ENCODE results near the gene P2RY8. TPM values are rescaled to one million over a fixed set of nuclear protein-coding genes. Genes with fewer than 3 reads are reported as not detected.
"Not testable (repeated sequence)": the region's sequence is repeated elsewhere in the genome, so short reads cannot be mapped to it uniquely, and the experiment has no call there.

P2RY8 gene
- total RNA-seq, 1 donor from 2014 or later, result not detected

DNA sequence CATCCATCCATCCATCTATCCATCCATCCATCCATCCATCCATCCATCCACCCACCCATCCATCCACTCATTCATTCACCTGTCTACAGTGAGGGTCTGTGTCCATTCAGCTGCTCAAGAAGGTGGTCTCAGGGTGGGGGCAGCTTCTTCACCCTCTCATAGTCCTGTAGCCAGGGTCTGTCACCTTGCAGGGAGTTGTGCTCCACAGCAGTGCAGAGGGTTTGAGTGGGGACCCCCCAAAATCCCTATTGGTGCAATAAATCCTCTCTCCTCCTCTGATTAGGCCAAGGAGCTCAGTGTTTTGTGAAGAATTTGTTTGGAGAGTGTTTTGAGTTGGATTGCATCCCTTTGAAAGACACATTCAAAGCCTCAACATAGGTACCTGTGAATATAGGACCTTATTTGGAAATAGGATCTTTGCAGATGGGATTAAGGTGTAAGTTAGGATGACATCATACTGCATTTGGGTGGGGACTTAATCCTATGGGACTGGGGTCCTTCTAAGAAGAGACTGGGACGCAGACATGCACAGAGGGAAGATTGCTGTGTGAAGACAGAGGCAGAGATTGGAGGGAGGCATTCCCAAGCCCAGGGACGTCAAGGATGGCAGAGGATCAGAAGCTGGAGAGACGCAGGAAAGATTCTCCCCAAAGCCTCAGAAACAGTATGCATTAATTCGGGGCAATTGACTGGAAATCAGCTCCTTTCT, 12.0 kb downstream of the P2RY8 start:
- no peaks in the 10 kb centered on the region for H3K36me3 ChIP-seq (ENCODE audit: control insufficient read depth, insufficient read depth, low read length)
- H3K4me3 ChIP-seq (ENCODE audit: low read depth, low read length), result no peak overlapping the region
- no peaks in the 10 kb centered on the region for H3K27me3 ChIP-seq (ENCODE audit: control insufficient read depth, insufficient read depth, low read length)
- no peak for DNase-seq (ENCODE audit: low read depth)
- no peak for TF ChIP-seq CTCF (IDR thresholded peaks at IDR 0.05; ENCODE audit: insufficient read depth, low read length, severe bottlenecking)
- FAIRE-seq, result no peak

- not testable (repeated sequence) for H3K27me3 ChIP-seq (ENCODE audit: control insufficient read depth, insufficient read depth, low read length); H3K36me3 ChIP-seq (ENCODE audit: control insufficient read depth, insufficient read depth, low read length); H3K4me3 ChIP-seq (ENCODE audit: low read depth, low read length); DNase-seq (ENCODE audit: low read depth); FAIRE-seq
These were observed 14.1 kb downstream of the P2RY8 start for GRCh38 chrX:1522905-1523304.

DNA sequence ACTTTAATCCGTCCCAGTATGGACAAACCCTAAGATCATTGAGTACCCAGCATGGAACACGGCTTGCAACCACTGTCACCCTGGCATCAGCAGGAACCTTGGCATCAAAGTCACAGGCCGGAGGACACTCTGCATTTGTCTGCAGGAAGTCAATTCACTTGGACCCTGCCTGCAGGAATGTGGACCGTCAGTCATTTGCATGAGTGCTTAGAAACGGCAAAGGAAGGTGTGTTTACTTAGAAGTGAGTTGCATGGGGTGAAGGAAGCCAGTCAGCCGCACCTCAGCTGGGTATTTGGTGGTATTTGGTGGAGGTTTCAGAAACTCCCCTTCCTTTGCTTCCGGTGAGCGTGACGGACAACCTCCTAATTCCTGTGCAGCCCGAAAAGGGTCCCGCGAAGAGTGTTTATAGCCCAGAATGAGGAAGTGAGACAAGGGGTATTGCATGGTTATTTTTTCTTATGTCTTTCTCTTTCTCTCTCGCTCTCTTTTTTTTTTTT, 15.5 kb downstream of the P2RY8 start:
- H3K4me3 ChIP-seq (ENCODE audit: low read depth, low read length), result no peak overlapping the region
- H3K27me3 ChIP-seq (ENCODE audit: control insufficient read depth, insufficient read depth, low read length), result no peaks in the 10 kb centered on the region
- no peaks in the 10 kb centered on the region for H3K36me3 ChIP-seq (ENCODE audit: control insufficient read depth, insufficient read depth, low read length)
- TF ChIP-seq CTCF (IDR thresholded peaks at IDR 0.05; ENCODE audit: insufficient read depth, low read length, severe bottlenecking), result no peak
- DNase-seq (ENCODE audit: low read depth) (no peak), FAIRE-seq (no peak)

GRCh38 chrX:1520350-1520749, 16.6 kb downstream of the P2RY8 start:
- FAIRE-seq (no peak), DNase-seq (ENCODE audit: low read depth) (no peak)
- Histone ChIP-seq H3K4me3 (ENCODE audit: low read depth, low read length) (no peak overlapping the region), H3K36me3 (ENCODE audit: control insufficient read depth, insufficient read depth, low read length) (no peaks in the 10 kb centered on the region), H3K27me3 (ENCODE audit: control insufficient read depth, insufficient read depth, low read length) (no peaks in the 10 kb centered on the region)
- no peak for TF ChIP-seq CTCF (IDR thresholded peaks at IDR 0.05; ENCODE audit: insufficient read depth, low read length, severe bottlenecking)

DNA sequence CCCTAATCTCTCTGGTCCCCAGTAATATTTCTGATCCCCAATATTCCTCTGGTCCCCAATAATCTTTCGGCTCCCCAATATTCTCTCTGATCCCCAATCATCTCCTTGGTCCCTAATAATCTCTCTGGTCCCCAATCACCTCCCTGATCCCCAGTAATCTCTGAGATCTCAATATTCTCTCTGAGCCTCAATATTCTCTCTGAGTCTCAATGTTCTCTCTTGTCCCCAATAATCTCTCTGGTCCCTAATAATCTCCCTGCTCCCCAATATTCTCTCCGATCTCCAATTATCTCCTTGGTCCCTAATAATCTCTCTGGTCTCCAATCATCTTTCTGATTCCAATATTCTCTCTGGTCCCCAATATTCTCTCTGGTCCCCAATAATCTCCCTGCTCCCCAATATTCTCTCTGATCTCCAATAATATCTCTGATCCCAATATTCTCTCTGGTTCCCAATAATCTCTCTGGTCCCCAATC, 17.9 kb downstream of the P2RY8 start:
- Histone ChIP-seq H3K27me3 (ENCODE audit: control insufficient read depth, insufficient read depth, low read length) (no peaks in the 10 kb centered on the region), H3K36me3 (ENCODE audit: control insufficient read depth, insufficient read depth, low read length) (no peaks in the 10 kb centered on the region), H3K4me3 (ENCODE audit: low read depth, low read length) (no peak overlapping the region)
- no peak for DNase-seq (ENCODE audit: low read depth)
- TF ChIP-seq CTCF (IDR thresholded peaks at IDR 0.05; ENCODE audit: insufficient read depth, low read length, severe bottlenecking), result no peak
- FAIRE-seq, result no peak

GRCh38 chrX:1518512-1518911, 18.5 kb downstream of the P2RY8 start:
- DNase-seq (ENCODE audit: low read depth), result no peak
- Histone ChIP-seq H3K27me3 (ENCODE audit: control insufficient read depth, insufficient read depth, low read length) (no peaks in the 10 kb centered on the region), H3K36me3 (ENCODE audit: control insufficient read depth, insufficient read depth, low read length) (no peaks in the 10 kb centered on the region), H3K4me3 (ENCODE audit: low read depth, low read length) (no peak overlapping the region)
- TF ChIP-seq CTCF (IDR thresholded peaks at IDR 0.05; ENCODE audit: insufficient read depth, low read length, severe bottlenecking), result no peak
- no peak for FAIRE-seq
